ENCODE data around the gene ORC3.
A peak's percentile ranks its signal among the peaks of the same experiment; 100 is the strongest.

ORC3 gene

GRCh38 chr6:87697581-87698546 is 107.9 kb downstream of the ORC3 start:
- DNase-seq (ENCODE audit: insufficient read length, low spot score) (no peak), FAIRE-seq (no peak)
- TF ChIP-seq CTCF (IDR thresholded peaks at IDR 0.05; ENCODE audit: insufficient read depth, missing control alignments) = no peak

DNA sequence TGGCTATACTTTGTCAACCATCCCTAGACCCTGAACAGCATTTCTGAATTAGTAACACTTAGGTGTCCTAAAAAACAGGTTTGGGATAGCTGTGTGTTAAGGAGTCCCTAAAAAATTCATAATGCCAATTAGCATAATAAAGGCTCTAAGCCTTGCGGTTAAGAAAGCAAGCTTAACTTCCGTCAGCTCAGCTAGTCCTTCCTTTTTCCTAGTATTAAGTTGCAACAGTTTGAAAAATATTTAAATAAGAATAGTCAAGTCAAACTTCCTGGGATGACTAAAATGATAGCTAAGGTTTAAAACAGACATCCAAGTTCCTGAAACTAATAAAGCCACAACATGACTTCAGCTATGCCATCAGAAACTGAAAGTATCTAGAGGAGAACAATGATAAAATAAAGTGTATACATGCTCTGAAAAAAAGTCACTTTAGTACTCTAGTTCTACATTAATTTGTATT is 108.6 kb downstream of the ORC3 start:
- TF ChIP-seq CTCF (IDR thresholded peaks at IDR 0.05; ENCODE audit: insufficient read depth, missing control alignments) = no peak
- no peak for FAIRE-seq
- no peak for DNase-seq (ENCODE audit: insufficient read length, low spot score)

- FAIRE-seq (peak; percentile 71), DNase-seq (ENCODE audit: insufficient read length, low spot score) (no peak)
- TF ChIP-seq CTCF (IDR thresholded peaks at IDR 0.05; ENCODE audit: insufficient read depth, missing control alignments) = no peak
Measured at GRCh38 chr6:87699576-87699975, 109.6 kb downstream of the ORC3 start.

DNA sequence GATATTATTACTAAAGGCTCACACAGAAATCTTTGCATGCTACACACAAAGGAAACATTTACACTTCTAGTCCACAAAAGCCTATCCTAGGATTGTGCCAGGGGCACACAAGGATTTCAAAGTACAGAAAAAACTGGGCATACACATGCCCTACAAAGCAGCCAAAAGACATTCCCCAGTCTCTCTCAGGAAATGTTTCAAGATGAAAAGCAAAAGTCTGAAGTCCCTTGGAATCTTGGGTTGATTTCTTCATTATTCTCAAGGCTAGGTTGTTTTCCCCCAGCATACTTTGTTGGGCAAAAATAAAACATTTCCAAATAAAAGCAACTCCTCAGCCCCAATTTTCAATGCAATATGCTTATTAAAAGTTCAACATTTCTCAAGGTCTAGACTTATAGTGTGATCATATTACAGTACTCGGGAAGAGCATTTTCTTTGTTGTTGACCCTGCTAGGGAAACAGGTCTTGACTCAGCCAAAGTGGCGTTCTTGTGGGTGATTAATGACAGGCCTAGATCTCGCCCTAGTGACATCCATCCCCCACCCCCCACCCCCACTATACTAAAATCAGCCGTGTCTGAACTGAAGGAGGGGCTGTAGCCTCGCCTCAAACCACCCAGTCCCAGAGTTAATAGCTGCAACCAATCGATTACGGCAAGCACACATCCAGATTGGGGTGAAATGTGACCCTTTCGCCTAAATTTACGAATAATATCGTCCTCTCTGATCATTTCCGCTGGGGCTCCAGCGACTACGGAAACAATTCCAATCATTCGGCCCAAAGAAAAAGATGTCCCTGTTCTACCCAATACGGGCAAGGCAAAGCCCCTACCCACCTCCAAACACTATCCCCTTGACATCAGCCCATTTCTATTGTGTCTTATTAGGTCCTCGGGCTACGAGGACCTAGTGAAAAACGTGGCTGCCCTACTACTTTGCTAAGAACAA is 110.7 kb downstream of the ORC3 start:
- FAIRE-seq (no peak), DNase-seq (ENCODE audit: insufficient read length, low spot score) (no peak)
- no peak for TF ChIP-seq CTCF (IDR thresholded peaks at IDR 0.05; ENCODE audit: insufficient read depth, missing control alignments)

GRCh38 chr6:87701344-87701675 is 111.4 kb downstream of the ORC3 start:
- no peak for TF ChIP-seq CTCF (IDR thresholded peaks at IDR 0.05; ENCODE audit: insufficient read depth, missing control alignments)
- DNase-seq (ENCODE audit: insufficient read length, low spot score) (no peak), FAIRE-seq (no peak)

DNA sequence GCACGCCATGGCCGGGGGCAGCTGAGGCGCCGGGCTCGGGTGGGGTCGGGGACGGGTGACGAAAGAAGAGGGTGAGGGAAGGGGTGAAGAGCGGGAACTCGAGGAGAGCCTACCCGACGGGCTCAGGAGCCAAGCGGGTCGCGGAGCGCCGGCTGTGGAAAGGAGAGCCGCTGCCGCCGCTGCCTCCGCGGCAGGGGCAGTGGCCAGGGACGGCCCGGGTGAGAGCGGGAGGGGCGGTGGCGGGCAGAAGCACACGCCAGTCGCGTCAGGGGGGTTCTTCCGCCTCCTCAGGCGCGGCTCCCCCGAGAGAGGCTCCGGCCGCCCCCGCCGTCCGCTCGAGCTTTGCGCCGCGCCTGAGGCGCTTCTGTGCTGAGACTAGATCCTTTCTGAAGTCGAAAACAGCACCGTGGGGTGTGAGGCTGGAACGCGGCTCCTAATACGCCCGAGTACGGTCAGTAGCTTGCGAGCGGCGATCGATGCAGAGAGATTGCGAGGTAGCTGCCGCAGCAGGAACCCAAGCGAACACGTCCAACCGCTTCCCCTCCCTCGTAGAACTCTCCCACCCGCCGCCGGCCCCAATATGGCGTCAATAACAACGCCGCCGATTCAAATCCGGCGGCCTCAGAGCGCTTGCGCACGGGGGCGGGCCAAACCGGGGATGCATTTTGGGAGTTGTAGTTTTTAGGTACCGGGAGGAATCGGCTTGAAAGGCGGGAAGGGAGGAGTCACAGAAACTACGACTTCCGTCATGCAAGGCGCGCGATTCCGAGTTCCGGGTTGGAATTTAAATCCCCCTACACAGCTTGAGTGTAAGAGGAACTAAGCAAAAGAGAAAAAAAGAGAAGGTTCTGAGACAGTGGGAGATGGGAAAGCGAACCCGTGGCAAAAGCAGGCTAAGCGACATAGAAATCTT is 112.0 kb downstream of the ORC3 start, which contains the start of gene AKIRIN2:
Gene AKIRIN2, minus strand, starts transcription at position 558 of the 913 bp plus-strand sequence. Its CDS starts 549 bp downstream, at position 9.
- no peak for TF ChIP-seq CTCF (IDR thresholded peaks at IDR 0.05; ENCODE audit: insufficient read depth, missing control alignments)
- DNase-seq (ENCODE audit: insufficient read length, low spot score) (peak; percentile 26), FAIRE-seq (no peak)

Data from D721Med (cell line).